Activated T-cell treated with anti-CD3 and anti-CD28 coated beads, Interleukin-2, amount 50 U/mL, for 4 hours (primary cell): ENCODE data around the gene EPHA2. TPM values are rescaled to one million over a fixed set of nuclear protein-coding genes. Genes with fewer than 3 reads are reported as not detected.
A peak's percentile ranks its signal among the peaks of the same experiment; 100 is the strongest.

ENCODE experiments used
- ATAC-seq, 2 donors: fragments of 200-7000 bp; cut with Tn5 transposase; one replicate each; pipeline ENCODE4 v1.10.0; 2021
- DNase-seq: peaks from one replicate; pipeline ENCODE4 v3.0.0-alpha.2; 2020
- H3K27me3 Mint-ChIP-seq: one replicate; pipeline ENCODE4 v1.8.0; 2021; ENCODE audit warnings: low read depth, mixed read lengths
- H3K36me3 Mint-ChIP-seq: one replicate; pipeline ENCODE4 v1.8.0; 2022; ENCODE audit warnings: mixed read lengths; ENCODE audit not compliant: insufficient read depth
- H3K4me1 Mint-ChIP-seq: one replicate; pipeline ENCODE4 v1.8.0; 2021; ENCODE audit warnings: low read depth, mixed read lengths
- H3K4me3 Mint-ChIP-seq: one replicate; pipeline ENCODE4 v1.8.0; 2021; ENCODE audit warnings: mild to moderate bottlenecking, moderate library complexity, mixed read lengths
- H3K9me3 Mint-ChIP-seq: one replicate; pipeline ENCODE4 v1.8.0; 2021; ENCODE audit warnings: mixed read lengths
- total RNA-seq, 3 donors: library from RNA; stranded (reverse); gene quantifications; one replicate each; pipeline ENCODE4 v1.2.1, GENCODE V29; 2021

Gene EPHA2
- total RNA-seq, 3 donors from 2014 or later, result 0.29 to 0.35 (median 0.33) TPM

DNA sequence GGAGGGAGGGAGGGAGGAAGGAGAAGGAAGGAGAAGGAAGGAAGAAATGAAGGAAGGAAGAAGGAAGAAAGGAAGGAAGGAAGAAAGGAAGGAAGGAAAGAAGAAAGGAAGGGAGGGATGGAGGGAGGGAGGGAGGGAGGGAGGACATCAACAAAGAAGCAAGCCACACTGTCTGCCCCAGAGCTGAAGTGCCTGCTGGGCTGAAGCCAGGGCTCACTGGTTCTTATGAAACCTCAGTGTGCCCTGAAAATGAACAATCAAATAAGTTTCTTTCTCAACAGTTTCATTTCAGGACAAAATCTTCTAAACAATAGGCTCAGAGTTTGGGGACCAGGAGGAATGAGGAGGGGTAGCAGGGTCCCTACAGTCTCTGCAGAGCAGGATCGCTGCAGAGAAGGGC lies 35.4 kb upstream of the EPHA2 start:
- no peak overlapping the region for H3K4me3 Mint-ChIP-seq
- H3K36me3 Mint-ChIP-seq, result no peaks in the 10 kb centered on the region
- no peaks in the 10 kb centered on the region for H3K4me1 Mint-ChIP-seq
- DNase-seq (no peak), ATAC-seq (no peak)
- no peaks in the 10 kb centered on the region for H3K9me3 Mint-ChIP-seq
- peaks cover 11% of the 10 kb centered on the region for H3K27me3 Mint-ChIP-seq

DNA sequence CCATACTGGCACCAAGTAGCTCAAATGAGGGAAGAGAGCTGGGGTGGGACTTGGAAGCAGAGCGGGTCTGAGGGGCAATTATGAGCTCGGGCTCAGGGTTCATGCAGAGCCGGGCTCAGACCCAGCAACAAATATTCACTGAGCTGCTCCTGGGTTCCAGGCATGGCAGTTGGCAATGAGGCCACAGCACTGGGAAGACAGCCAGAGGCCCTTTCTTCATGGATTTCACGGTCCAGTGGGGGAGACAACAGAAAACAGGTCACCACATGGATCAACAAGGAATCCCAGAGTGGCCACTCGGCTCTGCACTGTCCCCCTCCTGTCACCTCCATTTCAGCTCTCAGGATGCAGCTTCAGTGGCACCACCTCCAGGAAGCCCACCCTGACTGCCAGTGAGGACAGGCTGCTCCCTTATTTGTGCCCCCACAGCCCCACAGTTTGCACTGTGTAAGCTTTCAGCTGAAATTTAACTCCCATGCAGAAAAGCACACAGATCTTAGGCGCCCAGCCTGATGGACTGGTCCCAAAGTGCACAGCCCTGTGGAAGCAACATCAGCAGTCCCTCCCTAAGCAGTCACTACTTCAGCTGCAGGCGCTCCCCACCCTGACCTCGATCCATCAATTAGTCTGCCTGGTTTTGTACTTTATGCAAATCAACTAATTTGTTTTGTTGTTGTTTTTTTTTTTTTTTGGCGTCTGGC lies 34.2 kb upstream of the EPHA2 start:
- H3K9me3 Mint-ChIP-seq, result no peaks in the 10 kb centered on the region
- H3K4me1 Mint-ChIP-seq, result no peaks in the 10 kb centered on the region
- no peak for ATAC-seq
- H3K4me3 Mint-ChIP-seq, result no peak overlapping the region
- no peaks in the 10 kb centered on the region for H3K36me3 Mint-ChIP-seq
- no peak for DNase-seq
- H3K27me3 Mint-ChIP-seq, result peaks cover 11% of the 10 kb centered on the region

DNA sequence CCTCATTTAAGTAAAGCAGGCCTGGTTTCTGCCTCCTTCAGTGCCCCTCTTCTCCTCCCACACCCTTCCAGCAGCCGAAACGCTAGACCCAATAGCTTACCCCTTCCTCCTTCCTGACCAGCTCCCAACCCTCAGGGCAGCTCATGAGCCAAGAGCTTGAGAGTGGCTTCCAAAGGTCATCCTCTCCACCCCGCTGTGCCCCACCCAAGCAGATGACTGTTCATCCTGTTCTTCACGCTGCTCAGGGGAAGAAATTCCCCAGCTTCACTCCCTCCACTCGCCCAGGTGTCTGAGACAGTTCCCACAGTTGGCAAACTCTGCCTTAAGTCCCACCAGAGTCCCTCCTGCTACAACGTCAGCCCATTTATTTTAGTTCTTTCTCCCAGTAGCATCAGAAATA lies 33.1 kb upstream of the EPHA2 start:
- no peaks in the 10 kb centered on the region for H3K36me3 Mint-ChIP-seq
- no peaks in the 10 kb centered on the region for H3K9me3 Mint-ChIP-seq
- no peak overlapping the region for H3K4me3 Mint-ChIP-seq
- no peak for DNase-seq
- ATAC-seq, result no peak
- peaks cover 11% of the 10 kb centered on the region for H3K27me3 Mint-ChIP-seq
- no peaks in the 10 kb centered on the region for H3K4me1 Mint-ChIP-seq

DNA sequence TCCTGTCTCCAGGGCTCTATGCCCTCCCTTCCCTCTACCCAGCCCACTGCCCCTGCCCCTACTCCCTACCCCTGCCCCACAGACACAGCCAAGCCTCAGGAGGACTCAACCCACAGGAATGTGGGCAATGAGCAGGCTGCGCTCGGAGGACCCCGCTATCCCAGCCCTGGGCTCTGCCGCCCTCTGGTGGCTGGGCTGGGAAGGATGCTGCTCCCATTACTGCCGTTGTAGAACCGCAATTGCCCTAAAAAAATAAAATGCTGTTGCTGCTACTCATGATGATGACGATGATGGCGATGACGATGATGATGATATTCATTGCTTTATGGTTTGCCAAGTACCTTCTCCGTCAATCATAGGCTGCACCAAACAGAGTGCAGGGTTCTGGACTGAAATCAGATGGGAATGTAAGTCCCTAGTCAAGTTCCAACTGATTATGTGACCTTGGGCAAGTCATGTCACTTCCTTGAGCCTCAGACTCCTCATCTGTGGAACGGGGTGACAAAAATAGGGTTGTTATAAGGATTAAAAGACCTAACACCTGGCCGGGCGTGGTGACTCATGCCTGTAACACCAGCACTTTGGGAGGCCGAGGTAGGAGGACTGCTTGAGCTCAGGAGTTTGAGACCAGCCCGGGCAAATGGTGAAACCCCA lies 32.0 kb upstream of the EPHA2 start:
- Mint-ChIP-seq H3K4me3 (no peak overlapping the region), H3K4me1 (no peaks in the 10 kb centered on the region), H3K27me3 (peaks cover 11% of the 10 kb centered on the region), H3K36me3 (no peaks in the 10 kb centered on the region), H3K9me3 (no peaks in the 10 kb centered on the region)
- DNase-seq, result peak; percentile 76
- ATAC-seq, result peak; percentile 86 to 92

DNA sequence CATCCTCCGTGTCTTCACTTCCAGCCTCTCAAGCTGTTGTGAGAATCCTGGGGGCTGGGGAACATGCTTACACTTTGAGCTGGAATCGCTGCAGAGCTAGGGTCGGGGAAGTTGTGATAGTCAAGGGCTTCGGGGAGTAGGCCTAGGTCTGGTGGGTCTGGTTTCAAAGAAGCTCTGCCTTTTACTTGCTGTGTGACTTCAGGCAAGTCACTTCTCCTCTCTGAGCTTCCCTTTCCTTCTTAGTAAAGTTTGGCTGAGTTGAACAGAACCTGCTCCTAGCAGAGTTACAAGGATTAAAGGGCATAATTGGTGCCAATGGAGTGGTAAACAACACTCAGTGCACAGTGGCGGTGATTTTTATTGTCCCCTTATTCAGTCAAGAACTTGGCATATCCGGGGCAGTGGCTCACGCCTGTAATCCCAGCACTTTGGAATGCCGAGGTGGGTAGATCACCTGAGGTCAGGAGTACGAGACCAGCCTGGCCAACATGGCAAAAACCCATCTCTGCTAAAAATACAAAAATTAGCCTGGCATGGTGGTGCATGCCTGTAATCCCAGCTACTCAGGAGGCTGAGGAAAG lies 30.9 kb upstream of the EPHA2 start:
- Mint-ChIP-seq H3K9me3 (no peaks in the 10 kb centered on the region), H3K36me3 (no peaks in the 10 kb centered on the region), H3K4me1 (no peaks in the 10 kb centered on the region), H3K27me3 (peaks cover 11% of the 10 kb centered on the region), H3K4me3 (no peak overlapping the region)
- ATAC-seq (no peak), DNase-seq (no peak)

GRCh38 chr1:16184557-16185303 lies 28.9 kb upstream of the EPHA2 start:
- DNase-seq, result no peak
- no peaks in the 10 kb centered on the region for H3K4me1 Mint-ChIP-seq
- H3K36me3 Mint-ChIP-seq, result no peaks in the 10 kb centered on the region
- H3K4me3 Mint-ChIP-seq, result no peak overlapping the region
- ATAC-seq, result no peak
- H3K27me3 Mint-ChIP-seq, result peaks cover 6% of the 10 kb centered on the region
- H3K9me3 Mint-ChIP-seq, result no peaks in the 10 kb centered on the region

- ATAC-seq (no peak), DNase-seq (no peak)
- Mint-ChIP-seq H3K36me3 (no peaks in the 10 kb centered on the region), H3K4me1 (no peaks in the 10 kb centered on the region), H3K27me3 (peaks cover 3% of the 10 kb centered on the region), H3K4me3 (no peak overlapping the region), H3K9me3 (no peaks in the 10 kb centered on the region)
These were observed 28.1 kb upstream of the EPHA2 start for GRCh38 chr1:16183765-16184556.

GRCh38 chr1:16183179-16183578 lies 27.3 kb upstream of the EPHA2 start:
- Mint-ChIP-seq H3K27me3 (no peaks in the 10 kb centered on the region), H3K4me1 (no peaks in the 10 kb centered on the region), H3K9me3 (no peaks in the 10 kb centered on the region), H3K4me3 (no peak overlapping the region), H3K36me3 (no peaks in the 10 kb centered on the region)
- DNase-seq, result no peak
- ATAC-seq, result no peak

DNA sequence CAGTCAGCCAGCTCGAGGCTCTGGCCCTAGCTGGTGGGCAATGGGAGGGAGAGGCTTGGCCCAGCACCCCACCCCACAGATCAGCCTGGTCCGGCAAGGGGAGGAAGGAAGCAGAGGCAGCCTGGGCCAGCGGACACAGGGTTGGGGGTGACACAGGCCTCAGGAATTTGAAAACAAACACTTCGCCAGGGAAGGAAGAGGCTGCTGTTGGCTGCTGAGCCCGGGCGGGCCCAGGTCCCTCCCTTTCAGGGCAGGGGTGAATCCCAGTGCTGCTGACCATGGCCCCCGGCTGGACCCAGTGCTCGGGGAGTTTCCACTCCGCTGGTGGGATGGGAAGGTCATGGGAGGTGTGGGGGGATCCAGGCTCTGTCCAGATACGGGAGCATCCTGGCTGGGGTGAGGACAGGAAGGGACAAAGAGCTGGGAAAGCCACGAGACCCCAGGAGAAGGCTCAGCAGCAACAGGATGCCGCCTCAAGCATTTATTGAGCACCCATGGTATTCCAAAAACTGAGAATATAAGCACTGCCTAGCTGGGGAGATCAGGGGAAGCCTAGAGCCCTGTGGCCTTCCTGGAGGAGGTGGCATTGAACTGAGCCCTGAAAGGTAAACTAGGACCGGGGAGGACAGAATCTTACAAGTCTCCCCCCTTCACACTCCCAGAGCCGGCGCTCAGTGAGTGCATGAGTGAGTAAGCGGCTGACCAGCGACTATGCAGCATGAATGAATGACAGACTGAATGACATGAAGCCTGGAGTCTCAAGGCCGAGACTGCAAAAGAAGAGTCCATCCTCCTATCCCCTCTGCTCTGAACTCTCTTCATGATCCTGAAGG lies 26.2 kb upstream of the EPHA2 start:
- Mint-ChIP-seq H3K36me3 (no peaks in the 10 kb centered on the region), H3K4me1 (no peaks in the 10 kb centered on the region), H3K27me3 (no peaks in the 10 kb centered on the region), H3K4me3 (no peak overlapping the region), H3K9me3 (no peaks in the 10 kb centered on the region)
- no peak for ATAC-seq
- DNase-seq, result no peak

GRCh38 chr1:16180291-16180824 lies 24.5 kb upstream of the EPHA2 start:
- ATAC-seq (no peak), DNase-seq (no peak)
- H3K36me3 Mint-ChIP-seq, result no peaks in the 10 kb centered on the region
- no peaks in the 10 kb centered on the region for H3K4me1 Mint-ChIP-seq
- no peaks in the 10 kb centered on the region for H3K27me3 Mint-ChIP-seq
- no peaks in the 10 kb centered on the region for H3K9me3 Mint-ChIP-seq
- no peak overlapping the region for H3K4me3 Mint-ChIP-seq

DNA sequence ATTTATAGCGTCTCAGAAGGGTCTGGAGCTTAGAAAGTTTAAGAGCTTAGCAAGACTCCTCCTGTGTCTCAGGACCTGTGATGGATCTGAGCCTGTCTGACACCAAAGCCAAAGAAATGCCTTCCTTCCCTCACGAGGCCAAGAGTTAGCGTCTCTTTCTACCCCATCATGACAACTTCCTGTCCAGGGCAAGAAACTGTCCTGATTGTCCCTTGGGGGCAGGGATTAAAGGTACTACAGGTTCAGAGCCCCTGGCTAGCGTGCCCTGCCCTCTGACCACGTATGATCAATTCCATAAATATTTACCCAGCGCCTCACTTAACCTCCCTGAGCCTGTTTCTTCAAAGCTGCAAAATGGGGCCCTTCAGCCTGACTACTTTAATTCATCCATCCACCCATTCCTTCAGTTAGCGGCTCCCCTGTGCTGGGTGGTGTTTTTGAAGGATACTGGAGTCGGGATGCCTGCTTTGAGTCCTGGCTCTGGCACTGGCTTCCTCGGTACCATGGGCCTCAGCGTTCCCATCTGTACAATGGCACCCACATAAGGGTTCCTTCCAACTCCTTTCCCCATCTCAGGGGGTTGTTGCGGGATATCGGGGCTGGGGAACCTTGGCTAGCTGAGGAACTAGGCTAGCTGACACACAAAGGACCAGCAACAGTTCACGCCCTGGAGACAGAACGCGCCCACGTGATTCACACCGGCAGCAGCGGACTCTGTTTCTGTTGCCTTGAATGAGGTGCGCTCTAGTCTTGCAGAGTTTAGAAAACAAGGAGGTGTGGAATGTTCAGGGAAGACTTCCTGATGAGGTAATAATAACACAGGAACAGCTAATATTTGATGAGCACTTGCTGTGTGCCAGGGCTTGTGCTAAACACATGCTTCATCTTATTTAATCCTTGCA lies 23.0 kb upstream of the EPHA2 start:
- Mint-ChIP-seq H3K4me1 (no peaks in the 10 kb centered on the region), H3K36me3 (no peaks in the 10 kb centered on the region), H3K4me3 (no peak overlapping the region), H3K9me3 (no peaks in the 10 kb centered on the region), H3K27me3 (no peaks in the 10 kb centered on the region)
- ATAC-seq (no peak), DNase-seq (no peak)

DNA sequence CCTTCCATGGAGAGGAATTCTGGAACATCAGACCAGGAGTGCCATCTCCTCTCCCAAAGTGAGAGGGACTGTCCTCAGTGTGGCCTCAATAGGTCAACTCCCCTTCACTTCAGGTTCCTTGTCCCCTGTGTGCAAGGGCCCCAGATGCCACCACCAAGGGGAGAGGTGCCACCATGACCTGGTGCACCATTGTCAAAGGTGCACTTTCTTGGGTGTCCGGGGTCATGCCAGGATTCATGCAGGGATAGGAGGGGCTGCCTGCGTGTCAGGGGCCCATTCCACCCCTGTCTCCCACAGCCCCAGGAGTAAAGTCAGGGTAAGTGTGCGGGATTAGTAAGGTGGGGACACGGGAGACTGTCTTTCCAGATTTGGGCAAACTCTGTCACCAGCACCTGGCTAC lies 21.4 kb upstream of the EPHA2 start:
- Mint-ChIP-seq H3K4me1 (no peaks in the 10 kb centered on the region), H3K9me3 (no peaks in the 10 kb centered on the region), H3K36me3 (no peaks in the 10 kb centered on the region), H3K27me3 (no peaks in the 10 kb centered on the region), H3K4me3 (no peak overlapping the region)
- DNase-seq (no peak), ATAC-seq (no peak)
